ENCODE data around the gene SLC7A6.

Gene SLC7A6

DNA sequence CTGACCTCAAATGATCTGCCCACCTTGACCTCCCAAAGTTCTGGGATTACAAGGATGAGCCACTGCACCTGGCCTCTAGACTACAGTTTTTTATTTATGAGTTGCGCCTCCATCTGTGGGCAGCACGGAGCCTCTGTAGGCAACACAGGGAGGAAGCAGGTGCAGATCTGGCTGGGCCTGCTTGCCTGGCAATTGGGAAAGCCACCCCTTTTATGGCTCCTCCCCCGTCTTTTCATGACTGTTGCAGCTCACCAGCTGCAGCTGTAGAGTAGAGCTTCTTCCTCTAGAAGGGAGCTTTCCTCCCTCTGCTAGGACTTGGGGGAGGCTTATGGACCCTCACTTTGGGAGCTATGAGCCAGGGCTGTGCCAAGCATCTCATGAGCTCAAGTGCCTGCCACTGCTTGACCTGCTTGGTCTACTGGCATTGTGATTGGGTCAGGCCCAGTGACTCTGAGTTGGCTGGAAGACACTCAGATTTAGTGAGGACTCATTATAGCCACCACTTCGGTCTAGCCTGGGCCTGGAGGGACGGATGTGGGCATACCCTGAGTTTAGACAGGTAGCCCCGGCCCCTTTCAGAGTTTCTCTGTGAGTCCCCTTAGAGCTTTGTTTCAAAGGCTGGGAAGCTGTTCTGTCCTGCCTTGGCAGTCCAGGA lies 6.9 kb upstream of the SLC7A6 start:
- TF ChIP-seq FOXP2 (optimal IDR thresholded peaks at IDR 0.05; ENCODE audit: control extremely low read depth, extremely low read length, insufficient read depth) (no peak), POLR2AphosphoS5 (IDR thresholded peaks at IDR 0.05; ENCODE audit: borderline replicate concordance, low read depth, low read length) (no peak), EZH2 (IDR thresholded peaks at IDR 0.05) (no peak)
- no peaks in the 10 kb centered on the region for H3K36me3 ChIP-seq (ENCODE audit: insufficient read depth, low read length)
- no peaks in the 10 kb centered on the region for H3K9me3 ChIP-seq (ENCODE audit: low read depth, low read length)
- no peak overlapping the region for H3K9ac ChIP-seq (ENCODE audit: insufficient read length)
- DNase-seq (ENCODE audit: low read depth, low spot score), result no peak
- H3K27ac ChIP-seq, result no peak overlapping the region
- no peak overlapping the region for H3K4me3 ChIP-seq

DNA sequence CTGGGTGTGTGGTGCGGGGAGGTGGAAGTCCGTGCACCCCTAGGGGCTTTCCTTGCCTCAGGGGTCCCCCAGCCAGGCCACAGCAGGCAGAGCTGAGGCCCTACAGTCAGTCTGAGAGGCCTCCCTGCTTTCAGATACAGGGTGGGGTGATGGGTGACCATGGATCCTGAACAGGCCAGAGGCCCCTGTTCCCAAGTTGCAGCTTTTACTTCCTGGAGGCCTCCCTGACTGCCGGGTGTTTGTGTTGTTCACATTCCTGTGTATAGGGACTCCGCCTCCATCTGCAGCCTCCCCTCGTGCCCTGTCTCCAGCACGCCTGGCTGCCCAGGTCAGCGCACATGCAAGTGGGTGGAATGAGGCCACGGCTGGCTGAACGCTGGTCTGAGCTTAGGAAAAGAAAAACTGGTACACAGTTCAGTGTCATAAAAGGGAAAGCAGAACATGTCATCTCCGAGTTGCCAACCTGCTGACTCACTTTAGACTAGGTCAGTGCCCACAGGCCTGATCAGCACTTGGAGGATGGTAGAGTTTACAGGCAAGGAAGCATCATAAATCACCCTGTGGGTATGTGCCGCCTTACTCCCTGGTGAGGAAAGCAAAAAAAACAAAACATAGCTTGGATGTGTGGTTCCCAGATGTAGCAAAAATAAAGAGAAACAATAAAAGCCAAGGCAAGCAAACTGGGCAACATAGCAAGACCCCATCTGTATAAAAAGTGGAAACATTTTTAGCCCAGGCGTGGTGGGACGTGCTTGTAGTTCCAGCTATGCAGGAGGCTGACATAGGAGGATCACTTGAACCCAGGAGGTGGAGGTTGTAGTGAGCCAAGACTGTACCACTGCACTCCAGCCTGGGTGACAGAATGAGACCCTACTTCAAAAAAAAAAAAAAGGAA lies 6.2 kb upstream of the SLC7A6 start:
- no peak for DNase-seq (ENCODE audit: low read depth, low spot score)
- Histone ChIP-seq H3K9me3 (ENCODE audit: low read depth, low read length) (no peaks in the 10 kb centered on the region), H3K4me3 (no peak overlapping the region), H3K9ac (ENCODE audit: insufficient read length) (no peak overlapping the region), H3K36me3 (ENCODE audit: insufficient read depth, low read length) (no peaks in the 10 kb centered on the region), H3K27ac (no peak overlapping the region)
- TF ChIP-seq FOXP2 (optimal IDR thresholded peaks at IDR 0.05; ENCODE audit: control extremely low read depth, extremely low read length, insufficient read depth), result no peak
- no peak for TF ChIP-seq POLR2AphosphoS5 (IDR thresholded peaks at IDR 0.05; ENCODE audit: borderline replicate concordance, low read depth, low read length)
- TF ChIP-seq EZH2 (IDR thresholded peaks at IDR 0.05), result no peak

GRCh38 chr16:68259007-68259825 lies 5.1 kb upstream of the SLC7A6 start:
- no peak for DNase-seq (ENCODE audit: low read depth, low spot score)
- no peak overlapping the region for H3K4me3 ChIP-seq
- H3K27ac ChIP-seq, result no peak overlapping the region
- TF ChIP-seq POLR2AphosphoS5 (IDR thresholded peaks at IDR 0.05; ENCODE audit: borderline replicate concordance, low read depth, low read length) (no peak), EZH2 (IDR thresholded peaks at IDR 0.05) (no peak), FOXP2 (optimal IDR thresholded peaks at IDR 0.05; ENCODE audit: control extremely low read depth, extremely low read length, insufficient read depth) (no peak)
- H3K9me3 ChIP-seq (ENCODE audit: low read depth, low read length), result no peaks in the 10 kb centered on the region
- no peaks in the 10 kb centered on the region for H3K36me3 ChIP-seq (ENCODE audit: insufficient read depth, low read length)
- no peak overlapping the region for H3K9ac ChIP-seq (ENCODE audit: insufficient read length)

- DNase-seq (ENCODE audit: low read depth, low spot score), result no peak
- no peaks in the 10 kb centered on the region for H3K9me3 ChIP-seq (ENCODE audit: low read depth, low read length)
- TF ChIP-seq FOXP2 (optimal IDR thresholded peaks at IDR 0.05; ENCODE audit: control extremely low read depth, extremely low read length, insufficient read depth) (no peak), POLR2AphosphoS5 (IDR thresholded peaks at IDR 0.05; ENCODE audit: borderline replicate concordance, low read depth, low read length) (no peak), EZH2 (IDR thresholded peaks at IDR 0.05) (no peak)
- H3K4me3 ChIP-seq, result peak overlapping the region; percentile 85
- peak overlapping the region; percentile 63 for H3K9ac ChIP-seq (ENCODE audit: insufficient read length)
- H3K36me3 ChIP-seq (ENCODE audit: insufficient read depth, low read length), result no peaks in the 10 kb centered on the region
- H3K27ac ChIP-seq, result no peak overlapping the region
These were observed 683 bp upstream of the SLC7A6 start for GRCh38 chr16:68263559-68264127.

DNA sequence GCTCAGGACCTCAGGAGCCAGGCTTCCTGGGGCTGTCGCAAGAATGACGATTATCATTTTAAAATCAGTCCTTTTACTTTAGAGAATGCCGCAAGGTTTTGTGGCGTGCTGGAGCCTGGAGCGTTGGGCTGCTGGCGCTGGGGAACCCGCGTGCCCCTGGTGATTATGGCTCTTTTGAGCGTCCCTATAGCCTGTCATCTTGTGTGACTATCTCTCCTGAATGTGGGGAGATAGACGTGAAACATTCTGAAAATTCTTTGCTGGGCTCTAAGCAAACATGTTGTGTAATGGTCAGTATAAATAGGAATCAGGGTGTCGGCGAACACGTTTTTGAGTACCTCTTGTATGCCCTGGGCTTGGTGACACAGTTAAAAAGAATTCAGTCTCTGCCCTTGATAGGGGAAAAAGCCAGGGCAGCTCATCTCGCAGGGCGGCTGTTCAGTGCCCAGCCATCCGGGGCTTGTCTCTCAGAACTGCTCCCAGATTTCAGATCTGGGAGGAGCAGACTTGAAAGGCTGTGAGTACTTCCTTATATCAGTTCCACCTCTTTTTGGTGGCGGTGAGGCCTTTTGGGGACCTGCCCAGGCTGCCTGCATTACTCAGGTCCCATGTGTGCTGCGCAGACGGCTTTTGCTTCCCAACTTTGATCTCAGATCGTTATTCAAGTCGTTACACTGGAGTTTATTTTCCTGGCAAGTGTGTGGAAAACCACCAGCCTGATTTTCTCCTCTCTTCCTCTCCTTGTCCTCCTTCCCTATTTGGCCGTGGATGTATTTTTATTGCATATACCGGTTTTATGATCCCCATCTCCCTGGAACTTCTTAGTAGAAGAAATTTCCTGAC lies 973 bp downstream of the SLC7A6 start:
- Histone ChIP-seq H3K9ac (ENCODE audit: insufficient read length) (peak overlapping the region; percentile 64), H3K9me3 (ENCODE audit: low read depth, low read length) (no peaks in the 10 kb centered on the region), H3K36me3 (ENCODE audit: insufficient read depth, low read length) (no peaks in the 10 kb centered on the region), H3K27ac (no peak overlapping the region), H3K4me3 (peak overlapping the region; percentile 85)
- no peak for TF ChIP-seq EZH2 (IDR thresholded peaks at IDR 0.05)
- TF ChIP-seq POLR2AphosphoS5 (IDR thresholded peaks at IDR 0.05; ENCODE audit: borderline replicate concordance, low read depth, low read length), result no peak
- TF ChIP-seq FOXP2 (optimal IDR thresholded peaks at IDR 0.05; ENCODE audit: control extremely low read depth, extremely low read length, insufficient read depth), result no peak
- DNase-seq (ENCODE audit: low read depth, low spot score), result no peak

GRCh38 chr16:68267612-68268405 lies 3.5 kb downstream of the SLC7A6 start:
- Histone ChIP-seq H3K4me3 (no peak overlapping the region), H3K36me3 (ENCODE audit: insufficient read depth, low read length) (no peaks in the 10 kb centered on the region), H3K9ac (ENCODE audit: insufficient read length) (no peak overlapping the region), H3K27ac (no peak overlapping the region), H3K9me3 (ENCODE audit: low read depth, low read length) (no peaks in the 10 kb centered on the region)
- TF ChIP-seq POLR2AphosphoS5 (IDR thresholded peaks at IDR 0.05; ENCODE audit: borderline replicate concordance, low read depth, low read length) (no peak), EZH2 (IDR thresholded peaks at IDR 0.05) (no peak), FOXP2 (optimal IDR thresholded peaks at IDR 0.05; ENCODE audit: control extremely low read depth, extremely low read length, insufficient read depth) (no peak)
- DNase-seq (ENCODE audit: low read depth, low spot score), result no peak

DNA sequence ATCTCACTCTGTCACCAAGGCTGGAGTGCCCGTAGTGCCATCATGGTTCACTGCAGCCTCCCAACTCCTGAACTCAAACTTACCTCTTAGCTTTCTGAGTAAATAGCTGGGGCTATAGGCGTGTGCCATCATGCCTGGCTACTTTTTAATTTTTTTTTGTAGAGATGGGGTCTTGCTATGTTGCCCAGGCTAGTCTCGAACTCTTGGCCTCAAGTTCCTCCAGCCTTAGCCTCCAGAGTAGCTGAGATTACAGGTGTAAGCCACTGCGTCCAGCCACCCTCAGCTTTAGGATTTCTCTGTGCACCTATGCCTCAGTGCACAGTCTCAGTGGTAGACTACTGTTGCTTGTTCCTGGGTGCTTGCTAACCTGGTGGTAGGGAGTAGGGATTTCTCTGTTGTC lies 5.5 kb downstream of the SLC7A6 start:
- Histone ChIP-seq H3K4me3 (no peak overlapping the region), H3K9ac (ENCODE audit: insufficient read length) (no peak overlapping the region), H3K36me3 (ENCODE audit: insufficient read depth, low read length) (no peaks in the 10 kb centered on the region; the same call in 1 of the 2 replicates), H3K27ac (no peak overlapping the region), H3K9me3 (ENCODE audit: low read depth, low read length) (no peaks in the 10 kb centered on the region)
- TF ChIP-seq FOXP2 (optimal IDR thresholded peaks at IDR 0.05; ENCODE audit: control extremely low read depth, extremely low read length, insufficient read depth), result no peak
- no peak for TF ChIP-seq EZH2 (IDR thresholded peaks at IDR 0.05)
- no peak for TF ChIP-seq POLR2AphosphoS5 (IDR thresholded peaks at IDR 0.05; ENCODE audit: borderline replicate concordance, low read depth, low read length)
- no peak for DNase-seq (ENCODE audit: low read depth, low spot score)
